GM12801 (cell line): ENCODE results near the gene UCHL5.

Source experiments
- CTCF ChIP-seq: IDR thresholded peaks from one replicate; pipeline ENCODE4 v1.5.1; 2011; ENCODE audit warnings: control low read depth; ENCODE audit not compliant: insufficient read length; ENCODE audit errors: extremely low read depth

UCHL5 gene

DNA sequence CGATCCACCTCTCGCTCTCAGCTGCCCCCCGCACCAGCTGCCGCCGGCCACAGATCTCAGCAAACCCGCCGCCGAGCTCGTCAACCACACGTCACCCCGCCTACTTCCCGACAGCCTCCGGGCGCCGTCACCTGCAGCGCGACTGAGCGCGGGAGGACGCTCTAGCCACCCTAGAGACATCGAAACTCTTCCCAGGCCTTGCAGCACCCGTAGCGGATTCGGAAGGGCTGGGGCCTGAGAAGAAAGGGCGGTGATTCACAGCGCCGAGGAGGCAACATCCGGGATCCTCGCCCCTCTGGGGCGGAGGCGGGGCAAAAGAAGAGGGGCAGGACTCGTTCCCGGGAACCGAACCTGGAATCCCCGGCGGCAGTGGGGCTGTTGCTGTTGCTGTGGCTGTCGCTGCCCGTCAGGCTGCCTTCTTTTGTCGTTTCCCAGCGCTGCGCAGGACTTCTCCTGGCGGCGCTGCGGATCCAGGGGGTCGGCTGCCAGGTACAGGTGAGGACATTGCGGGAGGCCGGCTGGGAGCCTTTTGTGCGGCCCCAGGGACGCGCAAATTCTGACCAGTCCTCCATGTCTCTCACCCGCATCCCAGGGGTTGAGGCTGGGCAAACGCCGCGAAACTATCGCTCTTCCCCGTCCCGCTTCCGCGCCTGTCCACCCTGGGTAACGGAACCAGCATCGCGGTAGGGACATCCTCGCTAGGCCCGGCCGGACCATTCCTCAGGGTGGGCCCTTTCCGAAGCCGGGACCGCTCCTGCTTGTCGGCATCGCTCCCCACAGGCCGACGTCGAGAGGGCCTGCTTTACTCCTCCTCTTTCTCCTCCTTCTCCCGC lies at the start of gene UCHL5, which contains the start of gene RO60:
TSS of gene UCHL5 (minus strand) at position 79 of the 833 bp plus-strand sequence. CDS start 100 bp downstream, outside the sequence.
TSS of gene RO60 (plus strand) at position 331 of the 833 bp plus-strand sequence. CDS start 9,443 bp downstream, outside the sequence.
- no peak for TF ChIP-seq CTCF

DNA sequence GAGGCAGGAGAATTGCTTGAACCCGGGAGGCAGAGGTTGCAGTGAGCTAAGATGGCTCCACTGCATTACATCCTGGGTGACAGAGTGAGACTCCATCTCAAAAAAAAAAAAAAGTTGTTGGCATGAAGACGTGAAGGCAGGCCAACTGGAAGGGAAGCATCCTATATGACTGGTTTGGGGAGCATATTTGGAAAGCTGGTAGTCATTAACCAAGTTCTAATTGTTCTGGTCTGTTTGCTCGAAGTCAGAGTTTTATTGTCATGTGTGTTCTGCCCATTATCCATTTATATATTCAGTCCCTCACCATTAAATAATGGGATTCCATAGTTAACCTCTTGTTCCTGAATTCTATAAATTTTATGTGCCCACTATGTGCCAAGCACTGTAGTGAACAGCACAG lies 49.3 kb upstream of the UCHL5 start:
- TF ChIP-seq CTCF, result no peak

DNA sequence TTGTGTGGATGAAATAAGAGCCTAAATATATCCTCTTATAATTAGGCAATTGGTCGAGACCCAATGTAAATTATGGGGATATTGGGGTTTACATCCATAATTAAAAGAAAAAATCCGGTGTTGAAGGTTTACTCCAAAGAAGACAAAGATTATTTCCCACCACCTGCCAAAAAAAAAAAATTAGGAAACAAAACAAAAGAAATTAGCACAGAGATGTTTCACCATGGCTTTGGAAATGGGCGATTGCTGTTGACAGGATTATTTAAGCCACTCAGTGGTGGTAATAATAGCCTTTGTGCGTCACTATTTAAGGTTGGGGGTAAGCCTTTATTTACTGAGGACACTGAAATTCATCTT lies 46.6 kb upstream of the UCHL5 start:
- TF ChIP-seq CTCF, result no peak

DNA sequence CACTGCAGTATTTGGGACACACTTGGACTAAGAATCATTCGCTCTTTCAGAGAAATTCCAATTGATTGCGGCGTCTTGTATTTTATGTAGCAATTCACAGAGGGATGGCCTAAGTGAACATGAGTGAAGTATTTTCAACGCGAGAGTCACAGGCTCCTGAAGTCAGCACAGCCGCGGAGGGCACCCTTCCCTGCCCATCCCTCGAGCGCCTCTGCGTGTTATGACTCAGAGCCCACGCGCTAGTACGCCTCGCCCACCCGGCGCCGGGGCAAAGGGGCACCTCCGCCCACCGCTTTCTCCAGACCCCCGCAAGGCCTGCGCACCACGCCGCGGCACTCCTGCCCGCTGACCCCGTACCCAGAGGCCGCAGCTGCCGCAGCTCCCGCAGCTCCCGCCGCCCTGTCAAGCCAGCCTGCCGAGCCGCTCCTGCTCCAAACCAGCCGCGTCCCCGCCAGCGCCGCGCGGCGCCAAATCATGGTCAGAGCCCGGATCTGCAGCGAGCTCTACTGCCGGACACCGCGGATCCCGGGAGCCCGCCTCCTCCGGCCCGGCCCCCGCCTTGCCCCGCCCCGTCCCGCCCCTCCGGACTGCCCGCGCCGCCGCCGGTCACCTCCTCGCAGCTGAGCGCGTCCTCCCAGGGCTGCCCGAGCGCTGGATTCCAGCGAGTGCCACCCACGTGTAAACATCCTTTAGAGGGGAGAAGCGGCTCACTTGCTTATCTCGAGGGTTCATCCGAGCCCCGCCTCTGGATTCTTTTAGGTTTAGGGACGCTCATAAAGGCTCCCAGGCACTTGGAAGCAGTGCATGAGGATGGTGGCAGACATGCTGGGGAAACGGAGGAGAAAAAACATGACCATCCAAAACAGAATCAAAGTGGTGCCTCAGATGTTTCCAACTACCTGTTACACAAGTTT lies 46.0 kb upstream of the UCHL5 start, which contains the start of gene GLRX2:
TSS of gene GLRX2 (minus strand) at position 508 of the 914 bp plus-strand sequence. CDS start at position 476, 32 bp downstream.
- no peak for TF ChIP-seq CTCF

- no peak for TF ChIP-seq CTCF
These were observed 45.3 kb upstream of the UCHL5 start for GRCh38 chr1:193104502-193104906.

GRCh38 chr1:193103759-193104501 lies 44.8 kb upstream of the UCHL5 start:
- no peak for TF ChIP-seq CTCF
